T-helper 2 cell treated with Interferon-gamma antibody and Interleukin-4, amounts not matched to agents 5 μg/mL and 100 μg/mL, for 36 hours (primary cell): ENCODE data around the gene PROSER3.
A peak's percentile ranks its signal among the peaks of the same experiment; 100 is the strongest.
"Not testable (repeated sequence)": the region's sequence is repeated elsewhere in the genome, so short reads cannot be mapped to it uniquely, and the experiment has no call there.

ENCODE experiments used
- DNase-seq: peaks from one replicate; pipeline ENCODE4 v3.0.0; 2021; ENCODE audit warnings: low spot score
- H3K27ac Mint-ChIP-seq: one replicate; pipeline ENCODE4 v1.8.0; 2021; ENCODE audit warnings: mild to moderate bottlenecking, mixed read lengths
- H3K27me3 Mint-ChIP-seq: one replicate; pipeline ENCODE4 v1.8.0; 2021; ENCODE audit warnings: low read depth, mixed read lengths
- H3K36me3 Mint-ChIP-seq: one replicate; pipeline ENCODE4 v1.8.0; 2021; ENCODE audit warnings: low read depth, mixed read lengths
- H3K4me1 Mint-ChIP-seq: one replicate; pipeline ENCODE4 v1.8.0; 2021; ENCODE audit warnings: low read depth, mixed read lengths
- H3K4me3 Mint-ChIP-seq: one replicate; pipeline ENCODE4 v1.8.0; 2022; ENCODE audit warnings: mild to moderate bottlenecking, moderate library complexity, mixed read lengths
- H3K9me3 Mint-ChIP-seq: one replicate; pipeline ENCODE4 v1.8.0; 2021; ENCODE audit warnings: mixed read lengths

PROSER3 gene

GRCh38 chr19:35764432-35765315 is 6.7 kb downstream of the PROSER3 start:
- H3K4me1 Mint-ChIP-seq: peaks cover 2% of the 10 kb centered on the region

GRCh38 chr19:35766571-35767104 is 8.7 kb downstream of the PROSER3 start:
- H3K36me3 Mint-ChIP-seq: peaks cover 30% of the 10 kb centered on the region
- no peaks in the 10 kb centered on the region for H3K27me3 Mint-ChIP-seq
- no peak overlapping the region for H3K4me3 Mint-ChIP-seq

More at GRCh38 chr19:35764432-35765315, 6.7 kb downstream of the PROSER3 start:
- Mint-ChIP-seq H3K4me3 (no peak overlapping the region), H3K27me3 (no peaks in the 10 kb centered on the region), H3K9me3 (no peaks in the 10 kb centered on the region), H3K27ac (no peak overlapping the region), H3K36me3 (peaks cover 30% of the 10 kb centered on the region)
- DNase-seq: no peak

GRCh38 chr19:35767288-35768081 is 9.5 kb downstream of the PROSER3 start:
- H3K4me1 Mint-ChIP-seq: no peaks in the 10 kb centered on the region
- H3K36me3 Mint-ChIP-seq: peaks cover 24% of the 10 kb centered on the region
- H3K9me3 Mint-ChIP-seq: no peaks in the 10 kb centered on the region

More at GRCh38 chr19:35766571-35767104, 8.7 kb downstream of the PROSER3 start:
- Mint-ChIP-seq H3K9me3 (no peaks in the 10 kb centered on the region), H3K27ac (no peak overlapping the region), H3K4me1 (no peaks in the 10 kb centered on the region)
- DNase-seq: no peak

GRCh38 chr19:35768082-35768421 is 10.1 kb downstream of the PROSER3 start:
- Mint-ChIP-seq H3K27ac (no peak overlapping the region), H3K9me3 (no peaks in the 10 kb centered on the region), H3K36me3 (peaks cover 24% of the 10 kb centered on the region), H3K4me1 (no peaks in the 10 kb centered on the region), H3K27me3 (no peaks in the 10 kb centered on the region), H3K4me3 (no peak overlapping the region)
- DNase-seq: no peak

More at GRCh38 chr19:35767288-35768081, 9.5 kb downstream of the PROSER3 start:
- Mint-ChIP-seq H3K27me3 (no peaks in the 10 kb centered on the region), H3K4me3 (no peak overlapping the region), H3K27ac (no peak overlapping the region)
- DNase-seq: no peak

GRCh38 chr19:35772362-35772761 is 14.4 kb downstream of the PROSER3 start:
- H3K9me3 Mint-ChIP-seq, H3K4me3 Mint-ChIP-seq, DNase-seq, H3K27me3 Mint-ChIP-seq, H3K27ac Mint-ChIP-seq: not testable (repeated sequence)
- H3K4me1 Mint-ChIP-seq: peaks cover 18% of the 10 kb centered on the region
- H3K36me3 Mint-ChIP-seq: peaks cover 17% of the 10 kb centered on the region

GRCh38 chr19:35773020-35773806 is 15.2 kb downstream of the PROSER3 start:
- Mint-ChIP-seq H3K9me3 (no peaks in the 10 kb centered on the region), H3K4me3 (no peak overlapping the region), H3K27ac (no peak overlapping the region), H3K27me3 (no peaks in the 10 kb centered on the region), H3K36me3 (peaks cover 15% of the 10 kb centered on the region), H3K4me1 (peaks cover 18% of the 10 kb centered on the region)
- no peak for DNase-seq

GRCh38 chr19:35774274-35775045 is 16.5 kb downstream of the PROSER3 start:
- H3K27ac Mint-ChIP-seq: no peak overlapping the region
- H3K9me3 Mint-ChIP-seq: no peaks in the 10 kb centered on the region
- peak overlapping the region; percentile 92 for H3K4me3 Mint-ChIP-seq
- DNase-seq: no peak
- H3K36me3 Mint-ChIP-seq: peaks cover 15% of the 10 kb centered on the region
- peaks cover 18% of the 10 kb centered on the region for H3K4me1 Mint-ChIP-seq
- H3K27me3 Mint-ChIP-seq: no peaks in the 10 kb centered on the region

GRCh38 chr19:35775046-35775297 is 17.0 kb downstream of the PROSER3 start:
- Mint-ChIP-seq H3K9me3 (no peaks in the 10 kb centered on the region), H3K36me3 (peaks cover 17% of the 10 kb centered on the region), H3K27ac (peak overlapping the region; percentile 36), H3K27me3 (no peaks in the 10 kb centered on the region), H3K4me3 (peak overlapping the region; percentile 92), H3K4me1 (peaks cover 18% of the 10 kb centered on the region)
- no peak for DNase-seq

- peak within 1 kb of the TSS; percentile 88 for H3K27ac Mint-ChIP-seq
These were observed 17.5 kb downstream of the PROSER3 start, which contains the start of gene ARHGAP33 for GRCh38 chr19:35775298-35776101. ARHGAP33 (plus strand) TSS chr19:35775564; CDS start chr19:35775659, 95 bp downstream.

GRCh38 chr19:35776102-35776788 is 18.3 kb downstream of the PROSER3 start:
- Mint-ChIP-seq H3K27me3 (no peaks in the 10 kb centered on the region), H3K36me3 (peaks cover 16% of the 10 kb centered on the region), H3K4me1 (peaks cover 18% of the 10 kb centered on the region), H3K4me3 (peak overlapping the region; percentile 88), H3K27ac (peak overlapping the region; percentile 88), H3K9me3 (no peaks in the 10 kb centered on the region)
- no peak for DNase-seq

More at GRCh38 chr19:35775298-35776101, 17.5 kb downstream of the PROSER3 start, which contains the start of gene ARHGAP33:
- Mint-ChIP-seq H3K4me1 (peaks cover 18% of the 10 kb centered on the region), H3K4me3 (peak within 1 kb of the TSS; percentile 92), H3K27me3 (no peaks in the 10 kb centered on the region), H3K9me3 (no peaks in the 10 kb centered on the region), H3K36me3 (peaks cover 17% of the 10 kb centered on the region)
- DNase-seq: peak; percentile 99

- H3K4me1 Mint-ChIP-seq: peaks cover 18% of the 10 kb centered on the region
- DNase-seq: no peak
- H3K27me3 Mint-ChIP-seq: no peaks in the 10 kb centered on the region
- H3K4me3 Mint-ChIP-seq: peak overlapping the region; percentile 88
- H3K27ac Mint-ChIP-seq: no peak overlapping the region
- peaks cover 16% of the 10 kb centered on the region for H3K36me3 Mint-ChIP-seq
- H3K9me3 Mint-ChIP-seq: no peaks in the 10 kb centered on the region
These were observed 19.3 kb downstream of the PROSER3 start for GRCh38 chr19:35777086-35777841.
